HG03095 (cell line): ENCODE data around the gene SEC61G.

ENCODE experiments used
- ATAC-seq: cut with Tn5 transposase; IDR thresholded peaks from one replicate; pipeline ENCODE4 v1.9.1; 2021; ENCODE audit warnings: moderate library complexity; ENCODE audit not compliant: unreplicated experiment

SEC61G gene

DNA sequence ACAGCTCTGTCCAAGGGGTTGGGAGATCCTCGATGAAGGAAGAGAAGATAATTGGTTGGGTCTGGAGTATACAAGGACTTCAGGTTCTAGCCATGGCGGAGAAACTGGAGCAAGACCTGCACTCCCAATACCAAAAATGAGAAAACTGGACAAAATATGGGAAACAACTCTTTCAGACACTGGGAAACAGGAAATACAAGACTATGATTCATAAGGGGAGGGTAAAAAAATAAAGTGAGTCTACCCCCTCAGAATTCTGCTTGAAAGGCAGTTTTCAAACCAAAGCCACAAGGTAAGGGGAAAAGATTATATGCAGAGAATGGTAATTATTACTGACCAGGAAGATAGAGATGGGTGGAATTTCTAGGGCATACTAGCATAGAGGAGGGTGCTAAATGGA, 10.2 kb upstream of the SEC61G start:
- no peak for ATAC-seq

DNA sequence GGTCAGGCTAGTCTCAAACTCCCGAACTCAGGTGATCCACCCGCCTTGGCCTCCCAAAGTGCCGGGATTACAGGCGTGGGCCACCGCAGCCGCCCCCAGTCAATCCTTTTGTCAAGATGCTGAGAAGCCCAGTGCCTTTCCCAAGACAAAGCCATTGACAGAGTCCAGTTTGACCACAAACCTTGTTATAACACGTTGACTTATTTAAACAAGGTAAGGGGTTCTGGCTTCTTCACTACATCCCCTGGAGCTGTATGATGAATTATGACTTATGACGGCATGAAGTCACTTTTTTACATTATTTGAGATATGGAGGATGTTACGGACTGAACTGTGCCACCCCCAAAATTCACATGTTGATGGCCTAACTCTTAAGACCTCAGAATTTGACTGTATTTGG, 5.8 kb upstream of the SEC61G start:
- ATAC-seq: no peak

DNA sequence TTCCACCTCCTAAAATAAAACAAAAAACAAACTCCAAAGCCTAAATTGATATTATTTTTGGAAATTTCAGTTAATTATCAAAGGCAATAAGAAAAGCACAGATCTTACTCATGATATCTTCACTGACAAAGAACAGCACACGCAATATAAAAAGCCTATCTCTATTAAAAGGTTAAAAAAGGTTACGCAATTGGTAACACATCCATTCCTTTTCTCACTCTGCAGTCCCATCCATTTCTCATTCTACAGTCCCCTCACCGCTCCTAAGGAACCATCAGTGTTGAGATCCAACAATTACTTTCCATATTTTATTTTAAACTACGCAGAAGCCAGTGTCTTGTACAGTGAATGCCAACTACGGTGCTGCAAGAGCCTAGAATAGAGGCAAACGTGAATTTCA, 1.3 kb downstream of the SEC61G start:
- no peak for ATAC-seq

DNA sequence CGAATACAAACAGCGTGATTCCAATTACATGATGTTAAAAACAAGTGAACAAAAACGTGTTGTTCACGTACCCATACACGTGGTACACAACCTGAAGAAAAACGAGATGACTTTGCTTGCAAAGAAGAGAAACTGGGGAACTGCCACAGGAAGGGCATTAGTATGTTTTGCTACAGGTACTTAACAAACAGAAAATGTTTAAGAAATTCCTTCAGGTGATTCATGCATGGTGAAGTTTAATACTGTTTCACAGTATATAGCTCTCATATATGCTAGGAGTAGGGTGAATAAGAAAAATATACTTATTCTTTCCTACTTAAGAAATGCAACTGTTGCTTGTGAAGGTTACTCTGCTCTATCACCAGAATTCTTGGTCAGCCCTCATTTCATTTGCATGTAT, 9.8 kb downstream of the SEC61G start:
- ATAC-seq: no peak

DNA sequence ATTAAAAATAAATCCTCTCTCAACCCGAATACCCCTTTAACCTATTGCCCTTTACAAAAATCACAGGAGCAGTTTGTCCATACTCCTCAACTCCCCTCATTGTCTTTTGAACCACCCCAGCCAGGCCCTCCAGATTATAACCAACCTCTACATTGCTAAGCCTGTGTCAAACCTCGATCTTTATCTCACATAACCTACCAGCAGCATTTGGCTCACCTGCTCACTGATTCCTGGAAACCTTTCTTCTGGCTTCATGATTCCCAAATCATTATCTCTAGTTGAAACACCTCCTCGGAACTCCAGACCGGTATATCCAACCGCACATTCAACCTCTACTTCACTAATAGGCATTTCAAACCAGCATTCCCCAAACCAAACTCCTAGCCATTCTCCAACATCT, 11.8 kb downstream of the SEC61G start:
- ATAC-seq: no peak

DNA sequence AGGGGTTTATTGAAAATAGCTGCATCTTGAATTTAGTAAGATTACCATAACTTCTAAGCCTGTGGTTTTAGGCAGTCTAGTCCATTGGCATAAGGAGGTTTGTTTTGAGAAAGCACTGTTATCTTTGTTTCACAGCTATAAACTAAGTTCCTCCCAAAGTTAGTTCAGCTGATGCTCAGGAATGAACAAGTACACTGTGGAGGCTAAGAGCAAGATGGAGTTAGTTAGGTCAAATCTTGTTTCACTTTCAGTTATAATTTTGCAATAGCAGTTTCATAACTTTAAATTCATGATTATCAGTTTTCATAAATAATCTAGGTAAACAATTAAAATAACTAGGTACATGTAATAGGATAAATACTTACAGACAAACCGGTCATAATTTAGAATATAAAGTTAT, 15.4 kb downstream of the SEC61G start:
- ATAC-seq: no peak

DNA sequence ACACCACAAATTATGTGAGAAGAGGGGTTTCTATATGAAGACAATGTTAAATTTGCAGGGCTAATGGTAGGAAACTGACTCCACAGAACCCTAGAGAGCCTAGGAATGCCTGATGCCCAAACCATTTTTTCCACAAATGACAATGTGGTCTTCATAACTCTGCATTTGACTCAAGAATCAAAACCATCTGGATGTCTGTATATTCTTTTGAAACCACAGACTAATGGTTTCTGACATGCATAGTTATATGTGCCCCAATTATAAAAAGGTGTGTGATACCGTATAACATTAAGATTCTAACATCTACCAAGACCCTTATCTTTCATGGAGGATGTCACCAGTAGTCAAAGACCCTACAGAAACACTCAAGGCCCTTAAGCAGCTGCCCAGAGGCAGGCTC, 20.3 kb downstream of the SEC61G start:
- no peak for ATAC-seq

DNA sequence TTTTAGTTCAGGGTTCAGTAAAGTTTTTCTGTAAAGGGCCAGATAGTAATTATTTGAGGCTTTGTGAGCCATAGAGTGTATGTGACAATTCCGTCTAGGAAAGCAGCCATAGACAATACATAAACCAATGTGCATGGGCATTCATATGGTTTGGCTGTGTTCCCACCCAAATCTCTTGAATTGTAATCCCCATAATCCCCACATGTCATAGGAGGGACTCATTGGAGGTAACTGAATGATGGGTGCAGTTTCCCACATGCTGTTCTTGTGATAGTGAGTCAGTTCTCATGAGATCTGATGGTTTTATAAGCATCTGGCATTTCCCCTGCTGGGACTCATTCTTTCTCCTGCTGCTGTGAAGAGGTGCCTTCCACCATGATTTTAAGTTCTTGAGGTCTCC, 29.9 kb downstream of the SEC61G start:
- ATAC-seq: no peak

DNA sequence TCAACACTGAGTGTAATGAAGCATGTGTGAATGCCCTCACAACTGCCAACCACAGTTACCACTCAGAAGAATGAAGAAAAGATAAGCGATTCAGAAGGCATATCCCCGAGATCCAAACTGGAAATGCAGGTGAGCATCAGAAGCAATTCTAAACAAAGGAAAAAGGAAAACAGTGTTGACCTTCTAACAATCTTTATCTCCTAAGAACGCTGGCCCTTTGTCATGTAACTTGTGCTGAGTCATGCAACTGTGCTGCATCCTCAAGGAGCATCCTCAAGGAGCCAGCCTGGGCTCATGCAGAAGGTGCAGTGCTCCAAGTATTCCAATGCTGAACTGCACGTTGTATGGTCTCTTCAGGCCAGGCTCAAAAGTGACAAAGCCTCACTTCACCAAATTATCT, 30.6 kb downstream of the SEC61G start:
- ATAC-seq: no peak

DNA sequence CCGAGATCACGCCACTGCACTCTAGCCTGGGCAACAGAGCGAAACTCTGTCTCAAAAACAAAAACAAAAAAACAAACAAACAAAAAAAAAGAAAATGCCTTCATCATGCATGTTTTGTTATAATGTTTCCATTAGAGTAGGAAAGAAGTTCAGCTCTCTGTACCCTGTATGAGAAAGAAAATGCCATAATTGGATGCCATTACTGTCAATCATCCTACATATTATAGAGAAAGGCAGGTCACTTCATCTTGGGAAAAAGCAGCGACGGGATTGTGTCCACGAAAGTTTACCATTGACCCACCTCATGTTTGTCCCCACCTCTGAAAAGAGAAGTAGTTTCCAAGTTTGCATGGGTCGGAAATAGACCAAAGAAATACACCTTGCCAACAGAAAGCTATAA, 33.8 kb downstream of the SEC61G start:
- ATAC-seq: no peak

DNA sequence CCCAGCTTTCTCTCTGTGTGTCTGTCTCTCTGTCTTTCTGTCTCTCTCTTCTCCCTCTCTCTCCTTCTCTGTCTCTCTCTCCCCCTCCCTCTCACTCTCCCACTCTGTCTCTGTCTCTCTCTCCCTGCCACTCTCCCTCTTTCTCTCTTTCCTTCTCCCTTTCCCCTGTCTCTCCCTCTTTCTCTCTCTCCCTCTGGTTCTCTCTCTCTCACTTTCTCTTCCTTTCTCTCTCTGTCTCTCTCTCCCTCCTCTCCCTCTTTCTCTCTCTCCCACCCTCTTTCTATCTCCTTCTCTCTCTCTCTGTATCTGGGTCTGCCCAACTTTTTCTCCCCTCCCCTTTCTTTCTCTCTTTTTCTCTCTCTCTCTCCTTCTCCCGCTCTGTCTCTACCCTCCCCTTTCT, 36.5 kb downstream of the SEC61G start:
- ATAC-seq: no peak

DNA sequence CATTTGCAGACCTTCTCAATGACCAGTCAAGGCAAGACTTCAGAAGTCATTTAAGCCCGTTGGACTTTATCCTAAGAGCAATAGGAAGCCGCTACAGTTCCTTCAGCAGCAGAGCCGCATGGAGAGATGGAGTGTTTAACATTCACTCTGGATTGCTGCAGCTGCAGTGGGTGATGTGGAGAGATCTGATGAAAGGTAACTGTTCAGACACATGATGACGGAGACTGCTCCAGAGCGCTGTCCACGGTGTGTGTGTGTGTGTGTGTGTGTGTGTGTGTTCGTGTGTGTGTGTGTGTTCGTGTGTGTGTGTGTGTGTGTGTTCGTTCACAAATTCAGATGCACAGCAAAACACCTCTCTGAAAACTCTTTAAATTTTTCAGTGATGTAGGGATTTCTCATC, 37.0 kb downstream of the SEC61G start:
- ATAC-seq: no peak

DNA sequence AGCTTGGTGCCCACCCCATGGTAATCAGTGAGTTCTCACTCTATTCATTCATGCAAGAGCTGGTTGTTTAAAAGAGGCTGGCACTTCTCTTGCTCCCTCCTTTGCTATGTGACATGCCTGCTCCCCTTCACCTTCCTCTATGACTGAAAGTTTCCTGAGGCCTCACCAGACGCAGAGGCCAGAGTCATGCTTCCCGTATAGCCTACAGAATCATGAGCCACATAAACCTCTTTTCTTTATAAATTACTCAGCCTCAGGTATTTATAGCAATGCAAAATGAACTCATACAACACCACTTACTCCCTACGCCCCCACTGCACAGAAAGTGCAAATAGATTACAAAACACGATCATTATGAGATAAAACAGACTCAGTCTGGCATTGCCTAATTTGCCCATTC, 39.0 kb downstream of the SEC61G start:
- ATAC-seq: no peak

DNA sequence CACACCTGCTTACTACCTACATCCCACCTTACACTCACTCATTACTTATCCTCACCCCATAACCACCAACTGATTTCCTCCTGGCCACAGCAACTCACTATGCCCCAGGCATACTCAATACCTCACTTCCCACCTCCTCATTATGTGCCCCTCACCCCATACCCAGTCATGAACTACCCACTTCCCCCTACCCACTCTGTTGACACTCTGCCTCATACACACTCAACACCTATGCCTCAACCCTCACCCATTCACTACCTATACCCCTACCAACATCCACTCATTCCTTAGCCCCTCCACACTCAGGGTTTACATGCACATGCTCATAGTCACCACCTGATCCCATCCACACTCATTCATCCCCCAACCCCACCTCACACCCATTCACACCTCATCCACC, 39.6 kb downstream of the SEC61G start:
- ATAC-seq: no peak

DNA sequence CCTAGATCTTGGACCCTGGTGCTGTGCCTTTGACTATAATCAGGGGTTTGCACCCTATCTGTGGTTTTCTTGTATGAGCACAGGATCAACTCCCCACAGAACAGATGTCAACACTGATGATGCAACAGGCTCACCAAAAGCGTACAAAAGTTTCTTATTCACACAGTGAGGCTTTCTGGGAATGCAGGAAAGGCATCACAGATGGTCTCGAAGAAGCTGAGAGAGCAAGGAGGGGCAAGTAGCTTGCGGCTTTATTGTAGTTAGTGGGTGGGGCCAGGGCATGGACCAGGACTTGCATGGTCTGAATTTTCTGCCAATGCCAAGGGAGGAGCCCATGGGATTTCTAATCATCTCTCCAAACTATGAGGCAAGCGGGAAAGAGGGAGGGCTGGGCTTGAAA, 46.2 kb downstream of the SEC61G start:
- ATAC-seq: no peak

DNA sequence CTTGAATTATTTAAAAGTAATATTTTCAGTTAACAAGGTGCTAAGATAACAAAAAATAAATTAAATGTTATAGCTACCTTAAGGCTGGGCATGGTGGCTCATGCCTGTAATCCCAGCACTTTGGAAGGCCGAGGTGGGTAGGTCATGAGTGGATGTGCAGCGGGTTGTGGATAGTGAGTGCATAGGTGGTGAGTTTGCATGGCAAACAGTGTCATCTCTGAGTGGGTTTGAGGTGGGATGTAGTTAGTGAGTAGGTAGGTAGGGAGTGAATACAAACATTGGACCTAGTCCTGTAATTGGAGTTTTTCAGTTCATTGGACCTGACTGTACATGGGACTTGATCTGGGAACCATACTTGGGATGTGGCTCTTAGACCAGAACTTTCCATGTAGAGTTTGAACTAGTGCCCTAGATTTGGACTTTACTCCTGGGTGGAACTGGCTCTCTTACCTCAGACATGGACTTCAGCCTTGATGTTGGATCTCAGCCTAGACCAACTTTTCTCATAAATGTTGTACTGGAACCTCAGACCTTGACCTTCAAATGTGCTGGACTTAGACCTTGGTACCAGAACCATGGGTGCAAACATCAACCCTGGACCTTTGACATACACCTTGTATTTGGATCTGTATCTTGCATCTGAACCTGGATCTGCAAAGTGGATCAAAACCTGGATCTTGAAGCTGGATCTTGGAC, 47.0 kb downstream of the SEC61G start:
- no peak for ATAC-seq

DNA sequence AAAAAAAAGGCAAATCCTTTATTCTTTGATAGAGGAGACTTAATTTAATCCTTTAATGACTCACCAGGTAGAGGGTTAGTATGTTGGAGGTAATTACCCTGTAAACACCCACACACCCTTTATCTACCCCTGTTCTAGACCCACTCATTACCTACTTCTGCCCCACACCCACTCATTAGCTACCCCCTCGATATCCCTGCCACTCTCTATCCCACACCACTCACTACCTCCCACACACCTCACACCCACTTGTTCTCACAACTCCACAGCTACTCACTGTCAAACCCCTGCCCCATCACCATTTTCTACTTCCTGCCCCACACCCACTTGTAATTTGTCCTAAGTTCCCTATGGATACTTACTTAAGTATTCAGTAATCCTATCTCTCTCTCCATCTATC, 49.7 kb downstream of the SEC61G start:
- no peak for ATAC-seq

DNA sequence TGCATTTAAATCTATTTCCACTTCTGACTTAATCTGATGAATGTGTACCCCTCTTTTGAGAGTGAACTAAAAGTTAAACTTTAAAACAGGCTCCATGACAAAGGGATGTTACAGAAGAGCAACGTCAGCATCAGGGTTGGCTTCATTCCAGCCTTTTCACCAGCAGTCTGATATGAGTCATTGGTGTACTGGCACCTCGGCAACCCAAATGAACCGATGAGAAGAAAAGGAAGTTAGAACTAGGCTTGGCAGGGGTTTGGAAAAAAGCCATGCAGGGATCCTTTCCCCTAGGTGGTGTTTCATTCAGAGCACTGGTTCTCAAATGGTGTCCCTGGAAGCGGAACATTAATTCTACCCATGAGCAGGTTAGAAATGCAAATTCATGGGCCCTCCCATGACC, 53.6 kb downstream of the SEC61G start:
- ATAC-seq: no peak

DNA sequence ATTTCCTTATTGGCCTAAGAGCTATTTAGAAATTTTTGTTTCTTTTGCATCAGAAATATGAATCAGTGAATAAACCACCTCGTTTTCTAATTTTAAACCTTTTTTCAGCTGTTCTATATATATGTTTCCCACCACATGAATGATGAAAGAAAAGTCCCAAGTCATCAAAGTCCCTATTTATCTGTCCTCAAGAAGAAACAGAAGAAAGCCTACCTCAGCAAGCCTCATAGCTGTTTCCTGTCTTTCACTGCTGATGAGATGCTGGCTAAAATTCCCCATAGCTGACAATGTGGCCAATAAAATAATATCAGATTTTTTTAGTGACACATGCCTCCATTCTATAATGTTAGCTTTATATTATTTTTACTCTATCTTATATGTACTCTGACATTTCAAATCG, 54.2 kb downstream of the SEC61G start:
- no peak for ATAC-seq
